HG03025 (cell line): ENCODE results near the gene POU2AF1.
A peak's percentile ranks its signal among the peaks of the same experiment; 100 is the strongest.
"Not testable (repeated sequence)": the region's sequence is repeated elsewhere in the genome, so short reads cannot be mapped to it uniquely, and the experiment has no call there.

ENCODE experiments used
- ATAC-seq: cut with Tn5 transposase; IDR thresholded peaks from one replicate; pipeline ENCODE4 v1.9.1; 2021; ENCODE audit warnings: mild to moderate bottlenecking, moderate library complexity; ENCODE audit not compliant: unreplicated experiment, low FRiP score

The POU2AF1 gene

GRCh38 chr11:111410951-111411350 lies 31.9 kb upstream of the POU2AF1 start:
- no peak for ATAC-seq

GRCh38 chr11:111409915-111410314 lies 30.8 kb upstream of the POU2AF1 start:
- ATAC-seq, result peak; percentile 70

GRCh38 chr11:111408789-111409727 lies 30.0 kb upstream of the POU2AF1 start:
- no peak for ATAC-seq

GRCh38 chr11:111407652-111408051 lies 28.6 kb upstream of the POU2AF1 start:
- no peak for ATAC-seq

- ATAC-seq, result no peak
These were observed 27.5 kb upstream of the POU2AF1 start for GRCh38 chr11:111406589-111406988.

- no peak for ATAC-seq
These were observed 27.0 kb upstream of the POU2AF1 start for GRCh38 chr11:111406091-111406490.

GRCh38 chr11:111405551-111405950 lies 26.5 kb upstream of the POU2AF1 start:
- no peak for ATAC-seq

- no peak for ATAC-seq
These were observed 24.1 kb upstream of the POU2AF1 start for GRCh38 chr11:111403051-111403726.

- no peak for ATAC-seq
These were observed 23.3 kb upstream of the POU2AF1 start for GRCh38 chr11:111402411-111402810.

GRCh38 chr11:111401957-111402356 lies 22.9 kb upstream of the POU2AF1 start:
- ATAC-seq, result not testable (repeated sequence)

GRCh38 chr11:111400595-111400994 lies 21.5 kb upstream of the POU2AF1 start:
- ATAC-seq, result no peak

- ATAC-seq, result no peak
These were observed 20.3 kb upstream of the POU2AF1 start for GRCh38 chr11:111399187-111400031.

- no peak for ATAC-seq
These were observed 18.0 kb upstream of the POU2AF1 start for GRCh38 chr11:111397034-111397433.

- no peak for ATAC-seq
These were observed 16.7 kb upstream of the POU2AF1 start for GRCh38 chr11:111395749-111396148.

- ATAC-seq, result no peak
These were observed 16.0 kb upstream of the POU2AF1 start for GRCh38 chr11:111395081-111395480.

- not testable (repeated sequence) for ATAC-seq
These were observed 15.1 kb upstream of the POU2AF1 start for GRCh38 chr11:111394147-111394546.

GRCh38 chr11:111393585-111393984 lies 14.5 kb upstream of the POU2AF1 start:
- ATAC-seq, result no peak

GRCh38 chr11:111393096-111393495 lies 14.0 kb upstream of the POU2AF1 start:
- ATAC-seq, result no peak

GRCh38 chr11:111392552-111392951 lies 13.5 kb upstream of the POU2AF1 start:
- ATAC-seq, result no peak

- ATAC-seq, result no peak
These were observed 12.5 kb upstream of the POU2AF1 start for GRCh38 chr11:111391328-111392124.
